ENCODE measurements around the gene TFB2M. TPM values are rescaled to one million over a fixed set of nuclear protein-coding genes. Genes with fewer than 3 reads are reported as not detected.

The TFB2M gene
- total and polyA plus RNA-seq, 10 of the 15 experiments (the other 5 are each of a cell fraction or from before 2014, with no cell fraction given) = 25.2 to 66.0 (median 36.1) TPM

DNA sequence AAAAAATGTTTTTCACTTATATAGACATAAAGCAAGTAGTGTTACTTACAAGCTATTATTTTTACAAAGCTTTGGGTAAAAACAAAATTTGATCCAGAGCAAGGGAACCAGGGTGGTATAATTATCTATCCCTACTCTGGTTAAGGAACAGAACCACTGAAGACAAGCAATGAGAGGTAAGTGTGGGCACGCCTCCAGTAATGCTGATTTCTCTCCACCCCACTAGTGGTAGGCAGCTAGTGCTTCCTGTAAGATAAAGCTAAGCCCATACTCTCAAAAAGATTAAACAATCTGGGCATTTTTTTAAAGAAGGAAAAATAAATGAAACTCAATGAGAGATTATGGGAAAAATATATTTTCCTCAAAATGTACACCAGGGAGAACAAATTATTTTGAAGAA, 22.1 kb downstream of the TFB2M start (continued):
- TF ChIP-seq PML (IDR thresholded peaks at IDR 0.05; ENCODE audit: low read length) (no peak), ZBTB4 (CRISPR knock-in tag; IDR thresholded peaks at IDR 0.05) (no peak), NFIC (IDR thresholded peaks at IDR 0.05; ENCODE audit: low read depth, low read length) (no peak)

- Histone ChIP-seq H3K9ac (ENCODE audit: control insufficient read depth, insufficient read depth, low read length) (no peak overlapping the region), H3K27ac (ENCODE audit: control insufficient read depth, insufficient read depth) (no peak overlapping the region), H3K79me2 (ENCODE audit: control insufficient read depth, insufficient read depth, low read length) (no peaks in the 10 kb centered on the region), H3K4me3 (no peak overlapping the region), H3K9me3 (replicated peaks; ENCODE audit: control insufficient read depth, insufficient read depth, low read length) (no peaks in the 10 kb centered on the region), H4K20me1 (ENCODE audit: control insufficient read depth, insufficient read depth) (no peaks in the 10 kb centered on the region), H3K36me3 (ENCODE audit: control insufficient read depth in 2 of 2, insufficient read depth in 2 of 2, low read length in 1 of 2) (peaks cover 4 to 13% of the 10 kb centered on the region in 2 experiments), H3K4me2 (ENCODE audit: control insufficient read depth, insufficient read depth) (no peak overlapping the region), H2AFZ (ENCODE audit: control insufficient read depth, low read depth, low read length) (no peak overlapping the region), H3K4me1 (ENCODE audit: control insufficient read depth, insufficient read depth, low read length) (no peaks in the 10 kb centered on the region), H3K27me3 (replicated peaks in 1 of 2; ENCODE audit: control insufficient read depth in 2 of 2, insufficient read depth in 2 of 2, low read length in 1 of 2) (no peaks in the 10 kb centered on the region)
- ChIA-PET POLR2A (interaction anchor here (0.7 kb wide), 1 partner anchor 707 kb away, joined by 3 read pairs; no protein-coding TSS in a partner anchor), RAD21 (ENCODE audit: unreplicated experiment) (no interaction called here), SMC1A (ENCODE audit: uncharacterized antibody, unreplicated experiment) (interaction anchor here (1.3 kb wide), 1 partner anchor 9 kb away, joined by 4 read pairs; no protein-coding TSS in a partner anchor), CTCF (interaction anchor here (1.7 kb wide), 1 partner anchor 134 kb away, joined by 5 read pairs; no protein-coding TSS in a partner anchor)
- FAIRE-seq = no peak
- 78% methylated on average over 7 of the region's 7 CpGs for WGBS (ENCODE audit: insufficient coverage, insufficient replicate concordance, low lambda C conversion rate, missing lambda C conversion rate)
- no peak for DNase-seq (ENCODE audit: low read depth, low spot score)
- intact Hi-C loops (cut with micrococcal nuclease; ENCODE audit: unreplicated experiment) = no loop called here
- no peak for ATAC-seq
- no TSS peak for BruUV-seq (replicated peaks)
- in situ Hi-C loops (cut with MboI) = no loop called here
- TF ChIP-seq E2F4 (IDR thresholded peaks at IDR 0.05; ENCODE audit: low read depth, low read length) = no peak
- TF ChIP-seq NR2C1 (IDR thresholded peaks at IDR 0.05) = no peak
- TF ChIP-seq CREM (IDR thresholded peaks at IDR 0.05; ENCODE audit: low read depth) = no peak
- no peak for TF ChIP-seq ZNF274 (IDR thresholded peaks at IDR 0.05; ENCODE audit: insufficient read depth, insufficient read length)
- TF ChIP-seq, protein P1, sequence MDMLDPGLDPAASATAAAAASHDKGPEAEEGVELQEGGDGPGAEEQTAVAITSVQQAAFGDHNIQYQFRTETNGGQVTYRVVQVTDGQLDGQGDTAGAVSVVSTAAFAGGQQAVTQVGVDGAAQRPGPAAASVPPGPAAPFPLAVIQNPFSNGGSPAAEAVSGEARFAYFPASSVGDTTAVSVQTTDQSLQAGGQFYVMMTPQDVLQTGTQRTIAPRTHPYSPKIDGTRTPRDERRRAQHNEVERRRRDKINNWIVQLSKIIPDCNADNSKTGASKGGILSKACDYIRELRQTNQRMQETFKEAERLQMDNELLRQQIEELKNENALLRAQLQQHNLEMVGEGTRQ (IDR thresholded peaks at IDR 0.05; ENCODE audit: borderline replicate concordance, low read depth, low read length) = no peak
- no peak for TF ChIP-seq RB1 (IDR thresholded peaks at IDR 0.05; ENCODE audit: borderline replicate concordance)
- no peak for TF ChIP-seq POLR2A (IDR thresholded peaks at IDR 0.05; ENCODE audit: low read depth, low read length)
- TF ChIP-seq BHLHE40 (IDR thresholded peaks at IDR 0.05; ENCODE audit: borderline replicate concordance in 1 of 2, low read depth in 2 of 2, low read length in 1 of 2) = no peak
- no peak for TF ChIP-seq ZBTB4 (CRISPR knock-in tag; IDR thresholded peaks at IDR 0.05)
These were observed 25.1 kb downstream of the TFB2M start for GRCh38 chr1:246540738-246541491.
